AG09319 (cell line): Measurements from ENCODE around the gene USP3.

Experiments
- DNase-seq: peaks from one replicate; pipeline ENCODE4 v3.0.0-alpha.2; 2010; ENCODE audit warnings: low read depth; ENCODE audit errors: extremely low read depth
- CTCF ChIP-seq: IDR thresholded peaks from 2 replicates; pipeline ENCODE4 v1.5.1; 2011; ENCODE audit warnings: low read depth, mild to moderate bottlenecking, inconsistent platforms, low read length, moderate library complexity

The USP3 gene

GRCh38 chr15:63478243-63478642 lies 26.1 kb upstream of the USP3 start:
- TF ChIP-seq CTCF, result no peak
- DNase-seq, result no peak

GRCh38 chr15:63480441-63480821 lies 24.0 kb upstream of the USP3 start:
- TF ChIP-seq CTCF, result no peak
- DNase-seq, result no peak

- TF ChIP-seq CTCF, result no peak
- DNase-seq, result no peak
Measured at GRCh38 chr15:63481105-63481810, 23.1 kb upstream of the USP3 start.

- no peak for TF ChIP-seq CTCF
- DNase-seq, result no peak
Measured at GRCh38 chr15:63482874-63483323, 21.5 kb upstream of the USP3 start.

GRCh38 chr15:63483521-63484371 lies 20.6 kb upstream of the USP3 start:
- TF ChIP-seq CTCF, result no peak
- DNase-seq, result no peak

- TF ChIP-seq CTCF, result no peak
Measured at GRCh38 chr15:63484433-63485186, 19.8 kb upstream of the USP3 start.

More at GRCh38 chr15:63484433-63485186, 19.8 kb upstream of the USP3 start:
- DNase-seq, result no peak
